Hematopoietic multipotent progenitor cell treated with erythropoietin and hydrocortisone succinate and interleukin-3 and kit ligand, for 15 days (in vitro differentiated cells): ENCODE data around the gene CRYZ.
"Not testable (repeated sequence)": the region's sequence is repeated elsewhere in the genome, so short reads cannot be mapped to it uniquely, and the experiment has no call there.

ENCODE experiments used
- DNase-seq: peaks from one replicate; pipeline ENCODE4 v3.0.0-alpha.2; 2015; ENCODE audit warnings: low spot score

The CRYZ gene

DNA sequence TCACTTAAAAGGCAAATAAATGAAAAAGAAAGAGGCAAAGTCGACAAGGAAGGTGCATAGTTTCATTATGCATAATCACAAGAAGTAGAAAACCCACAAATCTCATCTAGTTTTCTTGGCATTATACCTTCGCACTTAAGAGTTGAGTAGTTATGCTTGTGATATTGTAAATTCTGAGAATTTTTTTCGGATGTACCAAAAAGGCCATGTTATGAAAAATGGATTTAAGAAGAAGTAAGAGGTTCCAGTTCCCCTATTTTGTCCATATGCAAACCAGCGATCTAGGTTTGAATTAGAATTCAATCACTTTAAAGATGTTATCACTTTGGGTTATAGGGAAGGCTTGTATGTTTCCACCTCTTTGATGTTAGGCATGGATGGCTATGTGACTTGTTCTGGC lies 51.4 kb downstream of the CRYZ start:
- no peak for DNase-seq

- DNase-seq: no peak
Measured at GRCh38 chr1:74681001-74681400, 51.8 kb downstream of the CRYZ start.

- no peak for DNase-seq
Measured at GRCh38 chr1:74679811-74680210, 53.0 kb downstream of the CRYZ start.

DNA sequence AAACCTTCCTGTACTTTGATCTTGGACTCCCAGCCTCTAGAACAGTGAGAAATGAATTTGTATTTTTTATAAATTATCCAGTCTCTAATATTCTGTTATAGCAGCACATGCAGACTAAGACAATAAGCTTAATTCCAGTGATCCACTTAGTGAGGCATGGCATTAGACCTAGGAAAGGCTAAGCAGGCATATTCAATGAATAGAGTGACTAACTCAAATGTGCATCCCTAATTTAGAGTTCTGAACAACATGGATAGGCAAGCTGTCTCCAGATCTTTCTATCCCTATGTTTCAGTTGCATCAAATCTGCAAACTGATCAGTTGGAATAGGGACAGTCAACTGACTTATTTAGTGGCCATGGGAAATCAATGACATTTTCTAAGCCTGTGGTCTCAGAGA lies 54.9 kb downstream of the CRYZ start:
- DNase-seq: no peak

GRCh38 chr1:74674278-74675048 lies 58.4 kb downstream of the CRYZ start:
- DNase-seq: no peak

GRCh38 chr1:74673351-74674111 lies 59.3 kb downstream of the CRYZ start, which contains the start of gene ERICH3:
Gene ERICH3 (minus strand): TSS chr1:74673792. CDS start chr1:74673519, 273 bp downstream.
- no peak for DNase-seq

DNA sequence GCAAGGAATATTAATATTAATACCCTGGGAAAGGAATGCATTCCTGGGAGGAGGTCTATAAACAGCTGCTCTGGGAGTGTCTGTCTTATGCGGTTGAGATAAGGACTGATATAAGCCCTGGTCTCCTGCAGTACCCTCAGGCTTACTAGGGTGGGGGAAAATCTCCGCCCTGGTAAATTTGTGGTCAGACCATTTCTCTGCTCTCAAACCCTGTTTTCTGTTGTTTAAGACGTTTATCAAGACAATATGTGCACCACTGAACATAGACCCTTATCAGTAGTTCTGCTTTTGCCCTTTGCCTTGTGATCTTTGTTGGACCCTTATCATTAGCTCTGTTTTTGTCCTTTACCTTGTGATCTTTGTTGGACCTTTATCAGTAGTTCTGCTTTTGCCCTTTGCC lies 62.0 kb downstream of the CRYZ start:
- DNase-seq: not testable (repeated sequence)
